K562 (cell line): ENCODE measurements around the gene ARHGAP9. TPM values are rescaled to one million over a fixed set of nuclear protein-coding genes. Genes with fewer than 3 reads are reported as not detected.

ENCODE experiments used
- ATAC-seq: fragments of 200-7000 bp; cut with Tn5 transposase; 3 replicates; pipeline ENCODE4 v1.9.1; 2020; ENCODE audit warnings: moderate library complexity
- BruUV-seq: library from RNA; stranded (reverse); fragments of 400-500 nt; replicated peaks from 2 replicates; lab custom pipeline; 2021; lab: Mats Ljungman, UMichigan
- CTCF ChIA-PET: fragments of 300-600 bp; formaldehyde crosslinking; extraction: SDS; loops from one replicate; lab custom pipeline; 2021; ENCODE audit warnings: low intra/inter-chr PET ratio; lab: Yijun Ruan, JAX
- POLR2A ChIA-PET: fragments of 300-600, 350-650 bp; sonication (Branson Sonifier 250); formaldehyde crosslinking; extraction: SDS; loops from one replicate; lab custom pipeline; 2021; ENCODE audit warnings: antibody characterized with exemption, inconsistent platforms; lab: Yijun Ruan, JAX
- DNase-seq, 4 experiments: peaks; one replicate each; pipeline versions ENCODE4 v3.0.0 to v3.0.0-alpha.2; 2011 to 2018; ENCODE audit warnings: low spot score in 3 of 4, mixed read lengths in 3 of 4; ENCODE audit errors: extremely low read depth in 1 of 4
- FAIRE-seq: peaks from 2 replicates; lab custom pipeline; 2011; peaks lifted over from hg19 to GRCh38; lab: Jason Lieb, UNC
- H2AFZ ChIP-seq: 2 replicates; pipeline ENCODE4 v1.6.0; 2011; ENCODE audit warnings: low read depth, low read length, control low read depth, inconsistent platforms
- H3K27ac ChIP-seq: fragments of 200-600 bp; 3 replicates; pipeline ENCODE4 v1.8.0; 2011; ENCODE audit warnings: low read depth, mild to moderate bottlenecking, control low read depth, inconsistent platforms, low read length, moderate library complexity, mixed read lengths; ENCODE audit errors: extremely low read depth
- H3K27me3 ChIP-seq, 2 experiments: fragments of 300-600 bp in 1 of 2; 2 replicates in 1 of 2; 3 replicates in 1 of 2; pipeline versions ENCODE4 v1.6.0 to v1.8.0; 2011; ENCODE audit warnings: inconsistent platforms in 2 of 2, low read length in 2 of 2, mild to moderate bottlenecking in 1 of 2, mixed read lengths in 1 of 2, moderate library complexity in 1 of 2; ENCODE audit not compliant: control insufficient read depth in 2 of 2, insufficient read depth in 2 of 2
- H3K36me3 ChIP-seq: fragments of 300-600 bp; 3 replicates; pipeline ENCODE4 v1.8.0; 2011; ENCODE audit warnings: mild to moderate bottlenecking, low read length, inconsistent platforms; ENCODE audit not compliant: control insufficient read depth, insufficient read depth
- H3K4me1 ChIP-seq, 2 experiments: fragments of 200-600 bp in 1 of 2; replicated peaks in 1 of 2; 2 replicates in 1 of 2; 3 replicates in 1 of 2; pipeline versions ENCODE4 v1.5.1 to v1.8.0; 2011; ENCODE audit warnings: inconsistent platforms in 2 of 2, low read length in 2 of 2, mild to moderate bottlenecking in 1 of 2, mixed read lengths in 1 of 2, moderate library complexity in 1 of 2; ENCODE audit not compliant: control insufficient read depth in 2 of 2, insufficient read depth in 2 of 2
- H3K4me2 ChIP-seq: 2 replicates; pipeline ENCODE4 v1.6.1; 2011; ENCODE audit warnings: low read length, control low read depth, inconsistent platforms, mixed read lengths; ENCODE audit not compliant: insufficient read depth
- H3K4me3 ChIP-seq: fragments of 200-600 bp; sonication (generic), shearing (Covaris generic); 2 replicates; pipeline ENCODE4 v1.5.1; 2016; ENCODE audit warnings: control low read depth, inconsistent platforms
- H3K79me2 ChIP-seq: fragments of 200-600 bp; 3 replicates; pipeline ENCODE4 v1.8.0; 2011; ENCODE audit warnings: low read length, inconsistent platforms; ENCODE audit not compliant: control insufficient read depth, insufficient read depth
- H3K9ac ChIP-seq, 2 experiments: 2 replicates each; pipeline versions ENCODE4 v1.6.0 to v1.6.1; 2011; ENCODE audit warnings: low read depth in 2 of 2, low read length in 2 of 2, control low read depth in 1 of 2, inconsistent platforms in 1 of 2, mild to moderate bottlenecking in 1 of 2, mixed read lengths in 1 of 2; ENCODE audit not compliant: insufficient read depth in 1 of 2
- H3K9me1 ChIP-seq: one replicate; pipeline ENCODE4 v1.6.0; 2011; ENCODE audit warnings: inconsistent platforms, mild to moderate bottlenecking, low read length, moderate library complexity; ENCODE audit not compliant: control insufficient read depth, insufficient read depth
- H3K9me3 ChIP-seq: replicated peaks from 2 replicates; pipeline ENCODE4 v1.5.1; 2011; ENCODE audit warnings: low read depth, low read length, inconsistent platforms; ENCODE audit not compliant: control insufficient read depth, insufficient read depth
- H4K20me1 ChIP-seq: replicated peaks from 2 replicates; pipeline ENCODE4 v1.6.1; 2011; ENCODE audit warnings: low read length, inconsistent platforms, mixed read lengths; ENCODE audit not compliant: control insufficient read depth, insufficient read depth
- GATA2 ChIP-seq: sonication (generic); formaldehyde crosslinking; IDR thresholded peaks from 2 replicates; pipeline ENCODE4 v1.4.0; 2020; ENCODE audit warnings: mild to moderate bottlenecking, missing genetic modification reagents
- KDM1A ChIP-seq, 2 experiments: fragments of 450-650 bp; IDR thresholded peaks; 2 replicates each; pipeline ENCODE4 v1.6.1; 2016; ENCODE audit warnings: mild to moderate bottlenecking in 2 of 2
- MTA3 ChIP-seq: fragments of 450-650 bp; formaldehyde crosslinking; IDR thresholded peaks from 2 replicates; pipeline ENCODE4 v1.6.1; 2017; ENCODE audit warnings: mild to moderate bottlenecking, borderline replicate concordance
- MYC ChIP-seq, 2 experiments: fragments of 250-450 bp in 1 of 2; sonication (Bioruptor Pico) in 1 of 2; IDR thresholded peaks; 2 replicates each; pipeline versions ENCODE4 v1.5.1 to v1.6.1; 2012 to 2021; ENCODE audit warnings: low read depth in 2 of 2, borderline replicate concordance in 1 of 2, improper control_type of control experiment in 1 of 2, low read length in 1 of 2, mild to moderate bottlenecking in 1 of 2, moderate library complexity in 1 of 2
- MYNN ChIP-seq, 2 experiments: sonication (generic); formaldehyde crosslinking in 1 of 2; IDR thresholded peaks; 2 replicates each; pipeline versions ENCODE4 v1.5.0 to v1.6.1; 2016 to 2020; ENCODE audit warnings: antibody characterized with exemption in 1 of 2, missing genetic modification reagents in 1 of 2
- POLR2A ChIP-seq: fragments of 450-650 bp; conservative IDR thresholded peaks from 2 replicates; pipeline ENCODE4 v1.6.1; 2016
- POLR2AphosphoS5 ChIP-seq: IDR thresholded peaks from 2 replicates; pipeline ENCODE4 v1.6.1; 2011; ENCODE audit warnings: mild to moderate bottlenecking, low read depth, low read length, moderate library complexity; ENCODE audit not compliant: control insufficient read depth, insufficient read depth
- POLR2B ChIP-seq: fragments of 450-650 bp; IDR thresholded peaks from 2 replicates; pipeline ENCODE4 v1.6.1; 2018; ENCODE audit warnings: low read depth; ENCODE audit not compliant: partially characterized antibody
- RHOXF2B ChIP-seq: fragments of 250-450 bp; sonication (Bioruptor Pico); conservative IDR thresholded peaks from 2 replicates; pipeline ENCODE4 v1.5.1; 2021
- SMAD3 ChIP-seq: fragments of 450-650 bp; formaldehyde crosslinking; conservative IDR thresholded peaks from 2 replicates; pipeline ENCODE4 v1.4.0; 2020; ENCODE audit warnings: mild to moderate bottlenecking
- SP1 ChIP-seq: sonication (generic); formaldehyde crosslinking; IDR thresholded peaks from 2 replicates; pipeline ENCODE4 v1.8.1; 2022; ENCODE audit warnings: mild to moderate bottlenecking, missing genetic modification reagents
- SREBF1 ChIP-seq: fragments of 150-350 bp; IDR thresholded peaks from 2 replicates; pipeline ENCODE4 v1.6.1; 2014; ENCODE audit warnings: antibody characterized with exemption, low read depth, low read length, borderline replicate concordance
- THRB ChIP-seq: fragments of 450-650 bp; formaldehyde crosslinking; conservative IDR thresholded peaks from 2 replicates; pipeline ENCODE4 v1.4.0; 2022; ENCODE audit warnings: mild to moderate bottlenecking, missing genetic modification characterization
- TOE1 ChIP-seq, 2 experiments: fragments of 450-650 bp in 1 of 2; sonication (generic) in 1 of 2; formaldehyde crosslinking in 1 of 2; IDR thresholded peaks; 2 replicates each; pipeline versions ENCODE4 v1.7.1 to v1.8.0; 2016 to 2022; ENCODE audit warnings: borderline replicate concordance in 2 of 2, mild to moderate bottlenecking in 2 of 2, antibody characterized with exemption in 1 of 2, inconsistent platforms in 1 of 2, low read depth in 1 of 2, missing genetic modification reagents in 1 of 2, moderate library complexity in 1 of 2
- ZNF41 ChIP-seq: fragments of 250-450 bp; sonication (Bioruptor Pico); conservative IDR thresholded peaks from 2 replicates; pipeline ENCODE4 v1.4.0; 2020; ENCODE audit warnings: mild to moderate bottlenecking
- ZNF511 ChIP-seq: sonication (generic); formaldehyde crosslinking; IDR thresholded peaks from 2 replicates; pipeline ENCODE4 v1.8.0; 2022; ENCODE audit warnings: mild to moderate bottlenecking, missing genetic modification reagents
- ZNF76 ChIP-seq: fragments of 250-450 bp; sonication (Bioruptor Pico); IDR thresholded peaks from 2 replicates; pipeline ENCODE4 v1.4.0; 2020; ENCODE audit warnings: mild to moderate bottlenecking, moderate library complexity, borderline replicate concordance
- WGBS: fragments of 100-300 bp; shearing (Covaris generic); methylation state at CpG from one replicate; pipeline ENCODE4 v1.1.6; 2016; ENCODE audit warnings: low coverage, mixed read lengths; ENCODE audit not compliant: insufficient coverage; ENCODE audit errors: missing lambda C conversion rate; 5-methylcytosine and 5-hydroxymethylcytosine counted together
- in situ Hi-C: fragments of 300-500 bp; cut with MboI; formaldehyde crosslinking; loops from 4 replicates; pipeline ENCODE4 v1.15.0; 2018; ENCODE audit warnings: inconsistent platforms, mixed read lengths
- intact Hi-C: fragments of 100-400 bp; cut with micrococcal nuclease; formaldehyde crosslinking; loops from 2 replicates; pipeline ENCODE4 v1.14.2; 2022
- polyA plus RNA-seq, 8 experiments: library from polyadenylated mRNA; depleted of rRNA in 4 of 8; stranded (reverse) in 5 of 8; unstranded in 3 of 8; fragments of >200 nt; fragmentation: Nextera tagmentation in 2 of 8; fragmentation: Illumina TruSeq in 1 of 8; extraction: Ambion mirVana in 2 of 8; extraction: Trizol in 1 of 8; gene quantifications; 2 replicates each; pipeline versions ENCODE4 v1.2.1 to v1.2.3, GENCODE V29; 2011 to 2014; ENCODE audit warnings: inconsistent platforms in 1 of 8, missing spikeins in 1 of 8
- total RNA-seq, 7 experiments: library from RNA; depleted of rRNA in 6 of 7; stranded (reverse); fragments of >200 nt in 6 of 7; fragmentation: Illumina TruSeq in 2 of 7; extraction: Trizol in 2 of 7; gene quantifications; 2 replicates each; pipeline versions ENCODE4 v1.2.1 to v1.2.3, GENCODE V29; 2011 to 2021; ENCODE audit warnings: low replicate concordance in 1 of 7

Gene ARHGAP9
- total and polyA plus RNA-seq, 9 of the 15 experiments (the other 6 are each of a cell fraction or from before 2014, with no cell fraction given), result 1.5 to 10.2 (median 5.1) TPM

GRCh38 chr12:57514720-57515407 is 35.2 kb upstream of the ARHGAP9 start:
- intact Hi-C loops, result no loop called here
- Histone ChIP-seq H3K9me3 (no peaks in the 10 kb centered on the region), H3K4me2 (no peak overlapping the region), H4K20me1 (peaks cover 48% of the 10 kb centered on the region), H3K27ac (peak overlapping the region; percentile 31; the same call in 2 of the 3 replicates), H3K27me3 (no peaks in the 10 kb centered on the region), H3K4me1 (peaks cover 1 to 21% of the 10 kb centered on the region in 2 experiments), H3K9me1 (peaks cover 7% of the 10 kb centered on the region), H3K36me3 (peaks cover 95% of the 10 kb centered on the region), H3K79me2 (peaks cover 36% of the 10 kb centered on the region), H3K9ac (no peak overlapping the region), H3K4me3 (no peak overlapping the region), H2AFZ (no peak overlapping the region)
- ChIA-PET CTCF (no interaction called here), POLR2A (interaction anchor here (0.6 to 10.1 kb wide), 15 partner anchors 9 to 351 kb away, joined by 3 to 184 read pairs (median 4); partner anchors contain the start of gene TSPAN31)
- no TSS peak for BruUV-seq
- FAIRE-seq, result no peak
- DNase-seq, result no peak
- ATAC-seq, result peak; percentile 1
- TF ChIP-seq POLR2AphosphoS5 (peak; percentile 48), POLR2A (peak; percentile 7; the same call in 1 of the 2 replicates), SMAD3 (CRISPR knock-in tag) (0 out of 2 replicates have a peak, but pooled peaks have one; percentile 32), SREBF1 (no peak), ZNF76 (CRISPR knock-in tag) (no peak), TOE1 (IDR thresholded peaks at IDR 0.05; ENCODE audit: borderline replicate concordance) (no peak), TOE1 (CRISPR knock-in tag; IDR thresholded peaks at IDR 0.05; ENCODE audit: borderline replicate concordance, low read depth) (0 out of 2 replicates have a peak, but pooled peaks have one; percentile 25), MYNN (IDR thresholded peaks at IDR 0.05) (peak; percentile 70; the same call in 1 of the 2 replicates), MYNN (CRISPR knock-in tag; IDR thresholded peaks at IDR 0.05) (no peak; the same call in 1 of the 2 replicates), RHOXF2B (0 out of 2 replicates have a peak, but pooled peaks have one; percentile 24), ZNF511 (no peak), MYC (IDR thresholded peaks at IDR 0.05; ENCODE audit: low read depth, low read length) (no peak), MYC (CRISPR knock-in tag; IDR thresholded peaks at IDR 0.05; ENCODE audit: borderline replicate concordance, low read depth) (peak; percentile 43; the same call in 1 of the 2 replicates), ZNF41 (CRISPR knock-in tag) (no peak), MTA3 (peak; percentile 41; the same call in 1 of the 2 replicates), POLR2B (peak; percentile 9), THRB (CRISPR knock-in tag) (0 out of 2 replicates have a peak, but pooled peaks have one; percentile 1), KDM1A (IDR thresholded peaks at IDR 0.05) (no peak), GATA2 (no peak), SP1 (peak; percentile 38; the same call in 1 of the 2 replicates)
- in situ Hi-C loops, result no loop called here
- 87% methylated on average over 8 of the region's 9 CpGs for WGBS
